HepG2 (cell line): ENCODE results near the gene ANKRD10. TPM values are rescaled to one million over a fixed set of nuclear protein-coding genes. Genes with fewer than 3 reads are reported as not detected.

ENCODE experiments used
- ATAC-seq: fragments of 200-7000 bp; cut with Tn5 transposase; 3 replicates; pipeline ENCODE4 v1.9.1; 2020; ENCODE audit warnings: mild to moderate bottlenecking, moderate library complexity
- BruUV-seq: library from RNA; stranded (reverse); fragments of 400-500 nt; replicated peaks from 2 replicates; lab custom pipeline; 2021; lab: Mats Ljungman, UMichigan
- CTCF ChIA-PET: fragments of 300-600 bp; formaldehyde crosslinking; extraction: SDS; loops from one replicate; lab custom pipeline; 2021; ENCODE audit warnings: low total read pairs, inconsistent platforms, low intra/inter-chr PET ratio; lab: Yijun Ruan, JAX
- POLR2A ChIA-PET: fragments of 350-600 bp; sonication (Branson Sonifier 250); formaldehyde crosslinking; loops from one replicate; lab custom pipeline; 2020; ENCODE audit warnings: antibody characterized with exemption, inconsistent platforms; lab: Yijun Ruan, JAX
- DNase-seq: peaks from one replicate; pipeline ENCODE4 v3.0.0-alpha.2; 2015; ENCODE audit warnings: low spot score
- FAIRE-seq: peaks from 3 replicates; lab custom pipeline; 2011; peaks lifted over from hg19 to GRCh38; lab: Jason Lieb, UNC
- H2AFZ ChIP-seq: one replicate; pipeline ENCODE4 v1.6.1; 2011; ENCODE audit warnings: low read length, inconsistent platforms
- H3K27ac ChIP-seq: fragments of 300-600 bp; 3 replicates; pipeline ENCODE4 v1.8.0; 2011; ENCODE audit warnings: mixed run types, mild to moderate bottlenecking, mixed read lengths, low read length, inconsistent platforms; ENCODE audit not compliant: insufficient read depth; ENCODE audit errors: extremely low read length
- H3K27me3 ChIP-seq, 2 experiments: fragments of 200-600 bp in 1 of 2; 2 replicates in 1 of 2; 3 replicates in 1 of 2; pipeline versions ENCODE4 v1.6.0 to v1.8.0; 2011; ENCODE audit warnings: low read length in 2 of 2, mild to moderate bottlenecking in 2 of 2, moderate library complexity in 2 of 2, inconsistent platforms in 1 of 2; ENCODE audit not compliant: insufficient read depth in 2 of 2, control insufficient read depth in 1 of 2
- H3K36me3 ChIP-seq, 2 experiments: fragments of 200-600 bp in 1 of 2; replicated peaks in 1 of 2; 2 replicates in 1 of 2; 3 replicates in 1 of 2; pipeline versions ENCODE4 v1.5.1 to v1.8.0; 2011; ENCODE audit warnings: low read length in 2 of 2, inconsistent platforms in 1 of 2; ENCODE audit not compliant: insufficient read depth in 2 of 2, control insufficient read depth in 1 of 2
- H3K4me1 ChIP-seq: 2 replicates; pipeline ENCODE4 v1.5.1; 2012; ENCODE audit warnings: low read length, inconsistent platforms; ENCODE audit not compliant: insufficient read depth
- H3K4me2 ChIP-seq: 2 replicates; pipeline ENCODE4 v1.6.0; 2011; ENCODE audit warnings: low read depth, low read length, inconsistent platforms
- H3K4me3 ChIP-seq, 3 experiments: fragments of 200-600 bp in 1 of 3; sonication (generic), shearing (Covaris generic) in 1 of 3; replicated peaks in 1 of 3; 2 replicates each; pipeline ENCODE4 v1.5.1; 2011 to 2016; ENCODE audit warnings: low read length in 3 of 3, inconsistent platforms in 2 of 3, low read depth in 2 of 3, mild to moderate bottlenecking in 2 of 3, control low read depth in 1 of 3, mixed read lengths in 1 of 3; ENCODE audit not compliant: insufficient read depth in 1 of 3
- H3K79me2 ChIP-seq: one replicate; pipeline ENCODE4 v1.6.1; 2011; ENCODE audit warnings: low read length, inconsistent platforms; ENCODE audit not compliant: insufficient read depth
- H3K9ac ChIP-seq: 2 replicates; pipeline ENCODE4 v1.6.0; 2011; ENCODE audit warnings: mild to moderate bottlenecking, low read depth, low read length, inconsistent platforms; ENCODE audit not compliant: insufficient read depth
- H3K9me3 ChIP-seq: 2 replicates; pipeline ENCODE4 v1.5.1; 2012; ENCODE audit warnings: mild to moderate bottlenecking, low read length
- H4K20me1 ChIP-seq: 2 replicates; pipeline ENCODE4 v1.6.0; 2011; ENCODE audit warnings: inconsistent platforms, mild to moderate bottlenecking, low read length, moderate library complexity; ENCODE audit not compliant: insufficient read depth
- FOXJ3 ChIP-seq: sonication (generic); formaldehyde crosslinking; IDR thresholded peaks from 2 replicates; pipeline ENCODE4 v1.4.0; 2020; ENCODE audit warnings: missing genetic modification reagents, mild to moderate bottlenecking, borderline replicate concordance
- FOXM1 ChIP-seq: sonication (generic); formaldehyde crosslinking; IDR thresholded peaks from 2 replicates; pipeline ENCODE4 v1.5.0; 2020; ENCODE audit warnings: missing genetic modification reagents
- FOXP1 ChIP-seq, 2 experiments: fragments of 450-650 bp in 1 of 2; IDR thresholded peaks; 2 replicates each; pipeline ENCODE4 v1.6.1; 2017 to 2018; ENCODE audit warnings: antibody characterized with exemption in 1 of 2
- GABPA ChIP-seq, 2 experiments: IDR thresholded peaks; 2 replicates each; pipeline ENCODE4 v1.6.1; 2011 to 2016; ENCODE audit warnings: low read depth in 2 of 2, low read length in 1 of 2, missing biosample characterization in 1 of 2, missing genetic modification characterization in 1 of 2
- HCFC1 ChIP-seq: fragments of 150-350 bp; IDR thresholded peaks from 2 replicates; pipeline ENCODE4 v1.6.1; 2014; ENCODE audit warnings: low read depth, low read length
- HNRNPLL ChIP-seq: fragments of 200-400 bp; formaldehyde crosslinking; IDR thresholded peaks from 2 replicates; pipeline ENCODE4 v1.6.1; 2017; ENCODE audit warnings: mild to moderate bottlenecking, low read depth, low read length; ENCODE audit not compliant: poor library complexity, severe bottlenecking
- JUND ChIP-seq: sonication (generic); formaldehyde crosslinking; IDR thresholded peaks from 2 replicates; pipeline ENCODE4 v1.8.0; 2022; ENCODE audit warnings: mild to moderate bottlenecking, missing genetic modification reagents
- KDM4B ChIP-seq: sonication (generic); formaldehyde crosslinking; IDR thresholded peaks from 2 replicates; pipeline ENCODE4 v1.4.0; 2020; ENCODE audit warnings: missing genetic modification reagents
- PATZ1 ChIP-seq: sonication (generic); formaldehyde crosslinking; IDR thresholded peaks from 2 replicates; pipeline ENCODE4 v1.4.0; 2020; ENCODE audit warnings: missing genetic modification reagents
- PBX2 ChIP-seq: IDR thresholded peaks from 2 replicates; pipeline ENCODE4 v1.6.1; 2016; ENCODE audit warnings: control low read depth
- SIN3A ChIP-seq: IDR thresholded peaks from 2 replicates; pipeline ENCODE4 v1.6.1; 2011; ENCODE audit warnings: low read depth, mild to moderate bottlenecking, control low read depth, low read length, borderline replicate concordance
- TFDP2 ChIP-seq: sonication (generic); formaldehyde crosslinking; IDR thresholded peaks from 2 replicates; pipeline ENCODE4 v1.4.0; 2020; ENCODE audit warnings: missing genetic modification reagents
- ZBTB39 ChIP-seq: sonication (generic); formaldehyde crosslinking; IDR thresholded peaks from 2 replicates; pipeline ENCODE4 v1.5.0; 2020; ENCODE audit warnings: missing genetic modification reagents
- ZFP36L1 ChIP-seq: sonication (generic); formaldehyde crosslinking; IDR thresholded peaks from 2 replicates; pipeline ENCODE4 v1.8.0; 2022; ENCODE audit warnings: mild to moderate bottlenecking, missing genetic modification reagents, moderate library complexity
- ZNF124 ChIP-seq: sonication (generic); formaldehyde crosslinking; IDR thresholded peaks from 2 replicates; pipeline ENCODE4 v1.4.0; 2020; ENCODE audit warnings: missing genetic modification reagents
- ZNF432 ChIP-seq: sonication (generic); formaldehyde crosslinking; IDR thresholded peaks from 2 replicates; pipeline ENCODE4 v1.5.0; 2020; ENCODE audit warnings: missing genetic modification reagents, mild to moderate bottlenecking, borderline replicate concordance
- ZNF549 ChIP-seq: sonication (generic); formaldehyde crosslinking; IDR thresholded peaks from 2 replicates; pipeline ENCODE4 v1.5.0; 2020; ENCODE audit warnings: missing genetic modification reagents
- WGBS: methylation state at CpG from one replicate; pipeline ENCODE4 v1.1.6; 2017; ENCODE audit warnings: low lambda C conversion rate; 5-methylcytosine and 5-hydroxymethylcytosine counted together
- in situ Hi-C: cut with HindIII; loops from 2 replicates; pipeline ENCODE4 v1.10.0; 2017; ENCODE audit warnings: low pct_unique_long_range_greater_than_20kb; ENCODE audit not compliant: extremely low pct_ligation_motif_present
- intact Hi-C: fragments of 100-400 bp; cut with micrococcal nuclease; formaldehyde crosslinking; loops from one replicate; pipeline ENCODE4 v1.10.0; 2022; ENCODE audit not compliant: unreplicated experiment
- polyA plus RNA-seq, 8 experiments: library from polyadenylated mRNA; depleted of rRNA in 3 of 8; stranded (reverse) in 7 of 8; unstranded in 1 of 8; fragments of >200 nt; fragmentation: Illumina TruSeq in 4 of 8; extraction: Trizol in 4 of 8; gene quantifications; 2 replicates each; pipeline versions ENCODE4 v1.2.1 to v1.2.3, GENCODE V29; 2011 to 2016; ENCODE audit warnings: low read depth in 4 of 8, missing spikeins in 1 of 8, mixed read lengths in 1 of 8; ENCODE audit not compliant: insufficient read depth in 1 of 8
- total RNA-seq, 5 experiments: library from RNA; depleted of rRNA; stranded (reverse); fragments of >200 nt; fragmentation: Illumina TruSeq; extraction: Trizol; gene quantifications; 2 replicates each; pipeline ENCODE4 v1.2.3, GENCODE V29; 2016; ENCODE audit warnings: low read depth in 1 of 5

ANKRD10 gene
- total and polyA plus RNA-seq, 2 of the 13 experiments (the other 11 are each of a cell fraction or from before 2014, with no cell fraction given) = 108 to 115 TPM

- POLR2A ChIA-PET = interaction anchor here (3.1 kb wide), 1 partner anchor 42 kb away, joined by 10 read pairs; the partner anchor contains the start of gene ANKRD10
- H3K9me3 ChIP-seq = no peaks in the 10 kb centered on the region
- CTCF ChIA-PET = no interaction called here
- ATAC-seq = no peak
- intact Hi-C loops (loop anchor here (5.0 kb wide), 1 partner anchor 34 kb away; no protein-coding TSS in a partner anchor), in situ Hi-C loops (no loop called here)
- no peaks in the 10 kb centered on the region for H3K36me3 ChIP-seq
- no peak overlapping the region for H3K4me2 ChIP-seq
- BruUV-seq = no TSS peak
- H2AFZ ChIP-seq = no peak overlapping the region
- H3K9ac ChIP-seq = no peak overlapping the region
- no peak overlapping the region for H3K27ac ChIP-seq
- peaks cover 0 to 16% of the 10 kb centered on the region in 2 experiments; a peak in 2 of 5 replicates for H3K27me3 ChIP-seq
- H3K4me3 ChIP-seq = no peak overlapping the region
- H3K4me1 ChIP-seq = peaks cover 64% of the 10 kb centered on the region
- FAIRE-seq = no peak
- WGBS = 61% methylated on average over 26 of the region's 35 CpGs
- no peaks in the 10 kb centered on the region for H3K79me2 ChIP-seq
- no peak for DNase-seq
- H4K20me1 ChIP-seq = no peaks in the 10 kb centered on the region
- no peak for TF ChIP-seq HCFC1
- TF ChIP-seq FOXP1 (IDR thresholded peaks at IDR 0.05) = no peak
- no peak for TF ChIP-seq FOXP1 (CRISPR knock-in tag; IDR thresholded peaks at IDR 0.05)
- TF ChIP-seq TFDP2 = no peak
- TF ChIP-seq ZFP36L1 (CRISPR knock-in tag) = no peak
- no peak for TF ChIP-seq FOXJ3 (CRISPR knock-in tag)
- TF ChIP-seq PATZ1 (CRISPR knock-in tag) = no peak
- no peak for TF ChIP-seq SIN3A
- TF ChIP-seq HNRNPLL = no peak
- no peak for TF ChIP-seq PBX2
- TF ChIP-seq ZNF124 = no peak
- no peak for TF ChIP-seq ZBTB39 (CRISPR knock-in tag)
- no peak for TF ChIP-seq FOXM1 (CRISPR knock-in tag)
- TF ChIP-seq GABPA (IDR thresholded peaks at IDR 0.05; ENCODE audit: low read depth, low read length) = no peak
- TF ChIP-seq GABPA (CRISPR knock-in tag; IDR thresholded peaks at IDR 0.05; ENCODE audit: low read depth) = no peak
- no peak for TF ChIP-seq ZNF549 (CRISPR knock-in tag)
- TF ChIP-seq JUND = no peak
- TF ChIP-seq ZNF432 (CRISPR knock-in tag) = no peak
- TF ChIP-seq KDM4B (CRISPR knock-in tag) = no peak
Measured at GRCh38 chr13:110872768-110873638, 41.9 kb downstream of the ANKRD10 start.
